Measurements from ENCODE around the gene COA1. TPM values are rescaled to one million over a fixed set of nuclear protein-coding genes. Genes with fewer than 3 reads are reported as not detected.

The COA1 gene
- total and polyA plus RNA-seq, 2 donors (not counting 3 experiments of a cell fraction or from before 2014, with no cell fraction given), result 38.1 to 55.1 TPM

- BruUV-seq (replicated peaks), result no TSS peak
- POLR2A ChIA-PET, result no interaction called here
- H3K9me3 ChIP-seq (replicated peaks; ENCODE audit: control insufficient read depth, insufficient read depth, low read length), result no peaks in the 10 kb centered on the region
- H4K20me1 ChIP-seq (replicated peaks; ENCODE audit: control insufficient read depth, extremely low read depth, insufficient read depth, low read length), result peaks cover 9% of the 10 kb centered on the region
- H2AFZ ChIP-seq (ENCODE audit: low read depth, low read length), result no peak overlapping the region
- FAIRE-seq (no peak), DNase-seq (ENCODE audit: low read depth, low spot score) (no peak)
- peaks cover 5 to 15% of the 10 kb centered on the region in 2 experiments for H3K36me3 ChIP-seq (ENCODE audit: control insufficient read depth in 2 of 2, extremely low read depth in 1 of 2, insufficient read depth in 2 of 2, low read length in 2 of 2)
- TF ChIP-seq FOS (IDR thresholded peaks at IDR 0.05; ENCODE audit: borderline replicate concordance, insufficient read depth, low read length) (no peak), EZH2 (IDR thresholded peaks at IDR 0.05; ENCODE audit: borderline replicate concordance, low read depth, low read length, severe bottlenecking) (no peak), MAX (IDR thresholded peaks at IDR 0.05; ENCODE audit: insufficient read depth, insufficient read length) (no peak), JUN (IDR thresholded peaks at IDR 0.05; ENCODE audit: borderline replicate concordance, insufficient read depth, insufficient read length, low read depth) (no peak), POLR2A (IDR thresholded peaks at IDR 0.05; ENCODE audit: low read depth, low read length) (no peak), POLR2AphosphoS5 (IDR thresholded peaks at IDR 0.05; ENCODE audit: insufficient read depth, low read depth, low read length) (no peak), CTCF (IDR thresholded peaks at IDR 0.05; ENCODE audit: extremely low read depth in 1 of 2, insufficient read depth in 1 of 2, low read depth in 1 of 2, low read length in 2 of 2) (no peak), GATA2 (IDR thresholded peaks at IDR 0.05; ENCODE audit: insufficient read depth, insufficient read length, low read depth, low read length) (no peak), MYC (IDR thresholded peaks at IDR 0.05; ENCODE audit: low read depth, low read length) (no peak)
- H3K27ac ChIP-seq (ENCODE audit: insufficient read depth, low read depth, low read length), result no peak overlapping the region
- no peak overlapping the region for H3K4me2 ChIP-seq (ENCODE audit: insufficient read depth, low read length)
- no peaks in the 10 kb centered on the region for H3K4me1 ChIP-seq (ENCODE audit: control insufficient read depth, extremely low read depth, insufficient read depth, low read length)
- dilution Hi-C loops (cut with MboI; ENCODE audit: extremely low pct_ligation_motif_present, low sequenced_read_pairs) (no loop called here), intact Hi-C loops (cut with micrococcal nuclease) (loop anchor here (2.0 kb wide), 1 partner anchor 13 kb away; no protein-coding TSS in a partner anchor)
- H3K9ac ChIP-seq (replicated peaks; ENCODE audit: extremely low read depth, insufficient read depth, low read length), result no peak overlapping the region
- H3K27me3 ChIP-seq (ENCODE audit: control insufficient read depth in 2 of 2, insufficient read depth in 2 of 2, low read length in 2 of 2), result no peaks in the 10 kb centered on the region
- CTCF ChIA-PET, result interaction anchor here (1.4 to 3.8 kb wide), 4 partner anchors 19 to 96 kb away, joined by 4 to 14 read pairs (median 6); partner anchors contain the start of gene STK17A
- H3K79me2 ChIP-seq (ENCODE audit: control insufficient read depth, insufficient read depth, low read length), result peaks cover 90% of the 10 kb centered on the region
- H3K9me1 ChIP-seq (replicated peaks; ENCODE audit: control insufficient read depth, extremely low read depth, insufficient read depth, low read length), result no peaks in the 10 kb centered on the region
- no peak overlapping the region for H3K4me3 ChIP-seq (replicated peaks in 1 of 3; ENCODE audit: insufficient read depth in 1 of 3, low read depth in 1 of 3, low read length in 3 of 3)
Observed at GRCh38 chr7:43604251-43604650, 125.1 kb downstream of the COA1 start.
